Stimulated activated CD4-positive, alpha-beta T cell treated with anti-CD3 and anti-CD28 coated beads, TNF-alpha, amount 100 ng/mL, for 4 hours (primary cell): ENCODE results near the gene NMUR2.

Experiments
- DNase-seq, 3 experiments: peaks; one replicate each; pipeline ENCODE4 v3.0.0-alpha.2; 2020; ENCODE audit warnings: low read depth in 3 of 3

NMUR2 gene, protein sequence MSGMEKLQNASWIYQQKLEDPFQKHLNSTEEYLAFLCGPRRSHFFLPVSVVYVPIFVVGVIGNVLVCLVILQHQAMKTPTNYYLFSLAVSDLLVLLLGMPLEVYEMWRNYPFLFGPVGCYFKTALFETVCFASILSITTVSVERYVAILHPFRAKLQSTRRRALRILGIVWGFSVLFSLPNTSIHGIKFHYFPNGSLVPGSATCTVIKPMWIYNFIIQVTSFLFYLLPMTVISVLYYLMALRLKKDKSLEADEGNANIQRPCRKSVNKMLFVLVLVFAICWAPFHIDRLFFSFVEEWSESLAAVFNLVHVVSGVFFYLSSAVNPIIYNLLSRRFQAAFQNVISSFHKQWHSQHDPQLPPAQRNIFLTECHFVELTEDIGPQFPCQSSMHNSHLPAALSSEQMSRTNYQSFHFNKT

GRCh38 chr5:152405145-152405544, at the start of gene NMUR2:
Gene NMUR2, minus strand, starts transcription at chr5:152405279. Its CDS starts 166 bp downstream, at chr5:152405113.
- DNase-seq = no peak

- DNase-seq = no peak
Observed at GRCh38 chr5:152443935-152444334, 38.9 kb upstream of the NMUR2 start.

DNA sequence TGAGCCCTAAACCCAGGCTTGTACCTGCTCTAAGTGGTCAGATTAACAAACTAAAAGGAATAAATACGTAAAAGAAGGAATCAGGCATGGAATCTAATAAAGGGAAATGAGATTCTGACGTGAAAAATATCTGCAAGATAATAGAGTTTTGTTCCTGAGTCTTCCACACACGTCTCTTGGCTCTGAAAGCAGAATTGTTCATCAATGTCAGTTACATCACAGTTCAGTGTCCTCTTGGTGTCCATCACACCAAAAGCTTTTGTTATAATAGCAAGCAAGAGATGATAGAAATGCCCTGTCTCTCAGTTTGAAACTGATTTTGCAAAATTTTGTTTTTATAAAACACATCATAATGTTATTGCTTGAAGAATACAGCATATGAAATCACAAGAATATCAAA, 34.7 kb upstream of the NMUR2 start:
- no peak for DNase-seq

DNA sequence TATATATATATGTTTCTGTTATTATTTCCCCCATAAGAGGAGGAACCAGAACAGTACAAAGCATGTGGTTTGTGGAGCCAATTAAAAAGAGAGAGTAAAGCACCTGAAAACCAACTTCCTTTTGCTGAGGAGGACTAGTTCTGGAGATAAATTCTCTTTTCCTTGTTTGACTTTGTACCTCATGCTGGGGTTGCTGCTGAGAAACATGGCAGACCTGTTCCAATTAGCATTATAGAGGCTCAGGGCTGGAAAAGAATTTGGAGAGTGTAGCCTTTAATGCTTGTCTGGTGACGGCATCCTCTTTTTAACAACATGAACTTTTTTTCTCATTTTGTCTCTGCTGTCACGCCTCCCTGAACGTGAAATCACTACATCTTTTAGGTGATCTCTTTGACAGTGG, 32.8 kb upstream of the NMUR2 start:
- DNase-seq = no peak

- no peak for DNase-seq
Observed at GRCh38 chr5:152427721-152428120, 22.6 kb upstream of the NMUR2 start.

GRCh38 chr5:152425083-152425482, 20.0 kb upstream of the NMUR2 start:
- DNase-seq = no peak

DNA sequence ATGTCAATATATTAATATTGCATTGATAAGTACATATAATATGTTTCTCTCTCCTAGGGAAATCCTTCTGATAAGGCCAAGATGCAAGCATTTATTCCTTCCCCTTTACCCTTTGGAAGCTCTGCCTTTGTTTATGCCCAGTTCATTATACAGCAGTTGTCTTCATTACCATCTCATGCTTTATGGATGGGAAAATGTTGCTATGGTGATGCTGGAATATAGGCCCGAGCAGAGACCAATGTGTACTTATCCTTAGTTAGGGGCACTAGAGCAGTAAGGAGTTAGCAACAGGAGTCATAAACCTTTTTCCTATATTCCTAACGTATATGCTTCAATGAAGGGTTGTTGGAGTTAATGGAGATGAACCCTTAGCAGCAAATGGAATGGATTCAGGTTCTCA, 19.4 kb upstream of the NMUR2 start:
- no peak for DNase-seq

DNA sequence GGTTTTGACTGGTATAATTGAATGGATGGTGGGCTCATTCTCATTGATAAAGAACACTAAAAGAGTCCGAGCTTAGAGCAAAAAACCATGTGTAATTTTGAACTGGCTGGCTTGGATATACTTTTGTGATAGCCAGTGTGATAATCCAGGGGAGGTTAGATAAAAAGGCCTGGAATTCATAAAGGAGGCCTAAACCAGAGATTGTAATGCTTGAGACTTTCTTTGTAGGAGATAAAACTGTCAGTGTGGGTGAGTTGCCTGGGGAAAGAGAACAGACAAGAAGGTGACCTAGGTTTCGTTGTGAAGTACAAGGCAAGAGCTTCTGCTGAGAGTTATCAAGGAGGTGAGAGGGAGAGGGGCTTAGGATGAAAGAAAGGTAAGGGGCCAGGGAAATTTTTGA, 17.0 kb upstream of the NMUR2 start:
- no peak for DNase-seq

DNA sequence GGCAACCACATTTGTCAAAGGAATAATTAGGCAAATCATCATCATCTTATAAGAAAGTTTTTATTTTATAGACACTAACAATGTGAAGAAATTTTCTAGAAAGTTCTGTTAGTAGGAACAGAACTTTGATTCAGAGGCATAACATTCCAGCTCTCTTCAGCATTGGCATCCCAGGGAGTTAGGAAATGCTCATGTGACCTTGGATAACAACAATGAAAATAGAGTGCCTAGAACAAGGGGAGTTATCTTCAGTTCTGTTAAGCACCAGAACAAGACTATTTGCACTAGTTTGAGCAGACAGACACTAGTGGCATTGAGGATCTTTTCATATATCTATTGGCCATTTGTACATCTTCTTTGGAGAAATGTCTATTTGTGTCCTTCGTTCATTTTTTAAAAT, 7.0 kb upstream of the NMUR2 start:
- no peak for DNase-seq

DNA sequence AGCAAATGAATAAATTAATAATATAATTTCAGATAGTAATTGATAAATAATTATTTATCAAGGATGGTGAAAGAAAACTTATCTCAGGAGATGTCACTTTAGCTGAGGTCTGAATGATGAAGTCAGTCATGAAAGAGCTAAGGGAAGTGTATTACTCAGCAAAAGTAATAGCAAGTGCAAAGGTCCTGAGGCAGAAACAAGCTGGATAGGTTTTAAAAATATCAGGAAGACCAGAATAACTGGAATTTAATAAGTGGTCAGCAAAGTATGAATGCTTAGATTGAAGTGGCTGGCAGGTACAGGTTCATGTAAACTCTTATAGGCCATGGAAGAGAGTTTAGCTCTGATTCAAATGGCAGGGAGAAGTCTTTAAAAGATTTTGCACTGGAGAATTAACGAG, 1.0 kb upstream of the NMUR2 start:
- no peak for DNase-seq

- no peak for DNase-seq
Observed at GRCh38 chr5:152404494-152404893, 585 bp downstream of the NMUR2 start.

DNA sequence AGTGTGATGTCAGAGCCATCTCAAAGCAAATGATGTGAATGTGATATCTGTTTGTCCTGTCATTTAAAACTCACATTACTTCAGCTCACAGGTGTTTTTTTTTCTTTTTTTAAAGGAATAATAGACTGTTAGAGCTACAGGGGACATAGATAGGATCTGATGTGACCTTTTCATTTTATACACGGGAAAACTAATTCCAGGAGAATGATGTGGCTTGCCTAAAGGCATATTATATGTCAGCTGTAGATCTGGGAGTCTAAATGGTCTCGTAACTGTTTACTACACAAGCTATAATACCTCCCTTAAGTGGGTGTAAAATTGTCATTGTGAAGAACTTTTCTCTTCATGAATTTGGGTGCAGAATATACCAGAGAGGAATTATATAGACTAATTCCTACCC, 2.0 kb downstream of the NMUR2 start:
- DNase-seq = no peak

DNA sequence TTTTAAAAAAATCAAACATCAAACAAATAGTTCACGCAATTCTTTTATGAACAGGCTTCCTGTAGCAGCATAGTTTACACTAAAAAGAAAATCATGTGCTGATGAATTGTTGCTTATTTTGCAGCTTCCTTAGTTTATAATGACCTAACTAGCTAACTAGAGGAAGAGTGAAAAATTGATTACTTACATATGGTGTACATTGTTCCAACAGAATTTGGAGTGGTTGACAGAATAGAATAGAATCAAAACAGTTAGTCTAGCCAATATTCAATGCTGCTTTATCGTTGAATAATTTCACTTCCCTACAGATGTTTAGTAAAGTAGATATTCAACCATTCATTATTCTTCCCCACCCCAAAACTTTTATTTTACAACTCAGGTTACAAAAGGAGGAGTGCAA, 4.2 kb downstream of the NMUR2 start:
- DNase-seq = no peak

DNA sequence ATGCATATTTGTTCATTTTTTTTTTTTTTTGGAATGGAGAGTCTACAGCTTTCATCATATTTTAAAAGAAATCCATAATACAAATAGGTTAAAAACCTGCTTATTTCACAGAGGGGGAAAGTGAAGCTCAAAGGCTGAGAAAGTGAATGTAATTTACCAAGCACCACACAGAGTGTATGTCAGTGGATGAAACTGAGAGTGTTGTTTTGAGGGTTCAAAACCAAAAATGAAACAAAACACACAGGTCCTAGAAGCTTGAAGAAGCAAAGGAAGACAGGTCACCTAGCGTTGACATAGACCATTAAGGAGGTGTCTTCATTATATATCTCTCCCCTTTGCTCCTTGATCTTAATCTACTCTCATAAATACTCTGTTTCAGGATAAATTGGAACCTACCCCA, 7.5 kb downstream of the NMUR2 start:
- no peak for DNase-seq

- DNase-seq = no peak
Observed at GRCh38 chr5:152393441-152393840, 11.6 kb downstream of the NMUR2 start.

DNA sequence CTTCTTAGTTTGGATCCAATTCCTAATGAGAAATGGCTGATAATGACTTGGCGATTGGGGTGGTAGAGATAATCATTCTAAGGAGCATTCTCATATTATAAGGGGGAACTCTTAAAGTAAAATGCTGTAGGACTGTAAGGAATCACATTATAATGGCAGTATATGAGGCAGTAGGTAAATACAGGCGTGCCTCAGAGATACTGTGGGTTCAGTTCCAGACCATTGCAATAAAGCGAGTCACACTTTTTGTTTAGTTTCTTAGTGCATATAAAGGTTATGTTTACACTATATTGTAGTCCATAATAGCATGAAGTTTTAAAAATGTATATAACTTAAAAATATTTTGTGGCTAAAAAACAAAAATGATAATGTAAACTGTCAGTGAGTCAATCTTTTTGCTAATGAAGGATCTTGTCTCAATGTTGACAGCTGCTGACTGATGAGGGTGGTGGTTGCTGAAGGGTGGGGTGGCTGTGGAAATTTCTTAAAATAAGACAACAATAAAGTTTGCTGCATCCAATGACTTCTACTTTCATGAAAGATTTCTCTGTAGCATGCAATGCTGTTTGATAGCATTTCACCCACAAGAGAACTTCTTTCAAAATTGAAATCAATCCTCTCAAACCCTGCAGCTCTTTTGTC, 15.8 kb downstream of the NMUR2 start:
- no peak for DNase-seq

DNA sequence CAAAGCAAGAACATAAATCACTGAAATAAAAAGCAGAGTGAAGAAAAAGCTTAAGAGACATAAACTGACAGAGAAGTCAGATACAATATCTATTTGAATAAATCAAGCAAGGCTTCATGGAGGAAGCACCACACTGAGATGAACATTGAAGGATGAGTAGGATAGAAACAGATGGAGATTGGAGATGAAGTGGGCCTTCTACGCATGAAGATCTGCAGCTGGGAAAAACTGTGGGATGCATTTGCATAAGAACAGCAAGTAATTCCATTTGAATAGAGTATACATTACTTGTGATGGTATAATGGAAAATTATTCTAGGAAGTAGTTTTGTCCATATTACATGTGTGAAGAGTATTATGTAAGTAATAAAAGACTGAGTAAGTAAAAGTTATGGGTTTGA, 16.5 kb downstream of the NMUR2 start:
- DNase-seq = no peak

- DNase-seq = no peak
Observed at GRCh38 chr5:152380415-152381123, 24.5 kb downstream of the NMUR2 start.

DNA sequence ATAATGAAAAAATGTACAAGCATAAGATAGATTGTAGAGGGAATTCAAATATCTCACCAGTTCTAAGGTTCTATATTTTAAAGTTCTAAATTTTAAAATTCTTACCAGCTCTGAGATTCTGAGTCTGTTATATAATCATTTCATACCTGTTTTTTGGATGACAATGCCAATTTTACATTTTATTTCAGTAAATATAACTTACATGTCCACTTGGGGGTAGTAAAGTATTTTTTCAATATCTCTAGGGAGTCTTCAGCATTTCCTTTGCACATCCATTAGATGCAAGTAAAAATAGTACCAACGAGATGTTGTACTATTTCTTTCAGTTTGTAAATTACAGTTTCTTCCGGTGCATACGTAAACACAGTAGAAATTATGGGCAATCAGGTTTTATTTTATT, 25.7 kb downstream of the NMUR2 start:
- no peak for DNase-seq

- no peak for DNase-seq
Observed at GRCh38 chr5:152378730-152379129, 26.3 kb downstream of the NMUR2 start.

GRCh38 chr5:152376886-152377285, 28.2 kb downstream of the NMUR2 start:
- no peak for DNase-seq

- DNase-seq = no peak
Observed at GRCh38 chr5:152374711-152375275, 30.3 kb downstream of the NMUR2 start.

- DNase-seq = no peak
Observed at GRCh38 chr5:152372875-152373274, 32.2 kb downstream of the NMUR2 start.
